GM21367 (cell line): Measurements from ENCODE around the gene NFYC.

Experiments
- ATAC-seq: cut with Tn5 transposase; IDR thresholded peaks from one replicate; pipeline ENCODE4 v1.9.1; 2021; ENCODE audit not compliant: unreplicated experiment

The NFYC gene

GRCh38 chr1:40691538-40692428 lies at the start of gene NFYC:
NFYC (plus strand) TSS chr1:40691704; CDS start chr1:40738844, 47,140 bp downstream.
- peak; percentile 63 for ATAC-seq

- no peak for ATAC-seq
Observed at GRCh38 chr1:40645118-40645680, 46.3 kb upstream of the NFYC start.

- ATAC-seq, result no peak
Observed at GRCh38 chr1:40646315-40646714, 45.2 kb upstream of the NFYC start.

- no peak for ATAC-seq
Observed at GRCh38 chr1:40648200-40648599, 43.3 kb upstream of the NFYC start.

GRCh38 chr1:40648928-40649591 lies 42.4 kb upstream of the NFYC start:
- no peak for ATAC-seq

GRCh38 chr1:40649592-40649930 lies 41.9 kb upstream of the NFYC start:
- ATAC-seq, result no peak

- no peak for ATAC-seq
Observed at GRCh38 chr1:40650075-40650474, 41.4 kb upstream of the NFYC start.

GRCh38 chr1:40651138-40651857 lies 40.2 kb upstream of the NFYC start:
- no peak for ATAC-seq

GRCh38 chr1:40652468-40652867 lies 39.0 kb upstream of the NFYC start:
- ATAC-seq, result no peak

GRCh38 chr1:40652979-40653378 lies 38.5 kb upstream of the NFYC start:
- no peak for ATAC-seq

GRCh38 chr1:40653851-40654537 lies 37.5 kb upstream of the NFYC start:
- no peak for ATAC-seq

GRCh38 chr1:40657046-40657445 lies 34.5 kb upstream of the NFYC start:
- ATAC-seq, result no peak

- no peak for ATAC-seq
Observed at GRCh38 chr1:40658751-40659648, 32.5 kb upstream of the NFYC start.

- no peak for ATAC-seq
Observed at GRCh38 chr1:40659649-40659947, 31.9 kb upstream of the NFYC start.

GRCh38 chr1:40661678-40662077 lies 29.8 kb upstream of the NFYC start:
- ATAC-seq, result no peak

- no peak for ATAC-seq
Observed at GRCh38 chr1:40662151-40662550, 29.4 kb upstream of the NFYC start.

- ATAC-seq, result no peak
Observed at GRCh38 chr1:40662864-40663263, 28.6 kb upstream of the NFYC start.

GRCh38 chr1:40663324-40664166 lies 28.0 kb upstream of the NFYC start:
- ATAC-seq, result no peak

- ATAC-seq, result no peak
Observed at GRCh38 chr1:40664167-40664537, 27.4 kb upstream of the NFYC start.
